ENCODE results near the gene SCN3A.

DNA sequence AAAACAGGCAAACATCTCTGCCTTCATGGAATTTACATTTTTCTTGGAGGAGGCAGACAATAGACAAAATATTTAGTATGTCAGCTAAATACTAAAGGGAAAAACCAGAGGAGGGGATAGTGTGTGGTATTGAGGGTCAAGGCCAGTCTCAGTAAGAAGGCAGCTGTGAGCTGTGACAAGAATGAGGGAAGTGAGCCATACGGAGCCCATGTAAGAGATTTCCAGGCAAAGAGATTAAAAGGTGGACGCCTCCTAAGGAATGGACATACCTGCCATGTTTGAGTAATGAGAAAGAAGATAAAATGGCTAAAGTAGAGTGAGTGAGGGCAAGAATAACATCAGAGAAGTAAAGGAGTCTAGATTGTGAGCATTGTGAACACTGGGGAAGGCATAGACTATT is 33.2 kb upstream of the SCN3A start:
- TF ChIP-seq JUND (IDR thresholded peaks at IDR 0.05; ENCODE audit: borderline replicate concordance, low read depth, low read length) (no peak), JUND (tag; IDR thresholded peaks at IDR 0.05; ENCODE audit: borderline replicate concordance, low read depth, low read length) (no peak), ZC3H8 (IDR thresholded peaks at IDR 0.05) (no peak), ATF1 (CRISPR knock-in tag; IDR thresholded peaks at IDR 0.05) (no peak), ATF1 (tag; IDR thresholded peaks at IDR 0.05) (no peak), POLR2A (conservative IDR thresholded peaks at IDR 0.05) (no peak), SRF (CRISPR knock-in tag; IDR thresholded peaks at IDR 0.05) (no peak), RAD21 (CRISPR knock-in tag; conservative IDR thresholded peaks at IDR 0.05 in 1 of 2, IDR thresholded peaks at IDR 0.05 in 1 of 2) (no peak), SRSF1 (IDR thresholded peaks at IDR 0.05; ENCODE audit: low read depth, low read length) (no peak), SOX6 (IDR thresholded peaks at IDR 0.05) (no peak), KDM5B (IDR thresholded peaks at IDR 0.05; ENCODE audit: insufficient replicate concordance, low read depth, low read length) (no peak)
- TF ChIP-seq, protein P1, sequence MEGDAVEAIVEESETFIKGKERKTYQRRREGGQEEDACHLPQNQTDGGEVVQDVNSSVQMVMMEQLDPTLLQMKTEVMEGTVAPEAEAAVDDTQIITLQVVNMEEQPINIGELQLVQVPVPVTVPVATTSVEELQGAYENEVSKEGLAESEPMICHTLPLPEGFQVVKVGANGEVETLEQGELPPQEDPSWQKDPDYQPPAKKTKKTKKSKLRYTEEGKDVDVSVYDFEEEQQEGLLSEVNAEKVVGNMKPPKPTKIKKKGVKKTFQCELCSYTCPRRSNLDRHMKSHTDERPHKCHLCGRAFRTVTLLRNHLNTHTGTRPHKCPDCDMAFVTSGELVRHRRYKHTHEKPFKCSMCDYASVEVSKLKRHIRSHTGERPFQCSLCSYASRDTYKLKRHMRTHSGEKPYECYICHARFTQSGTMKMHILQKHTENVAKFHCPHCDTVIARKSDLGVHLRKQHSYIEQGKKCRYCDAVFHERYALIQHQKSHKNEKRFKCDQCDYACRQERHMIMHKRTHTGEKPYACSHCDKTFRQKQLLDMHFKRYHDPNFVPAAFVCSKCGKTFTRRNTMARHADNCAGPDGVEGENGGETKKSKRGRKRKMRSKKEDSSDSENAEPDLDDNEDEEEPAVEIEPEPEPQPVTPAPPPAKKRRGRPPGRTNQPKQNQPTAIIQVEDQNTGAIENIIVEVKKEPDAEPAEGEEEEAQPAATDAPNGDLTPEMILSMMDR (IDR thresholded peaks at IDR 0.05 in 2 of 3, conservative IDR thresholded peaks at IDR 0.05 in 1 of 3; ENCODE audit: insufficient read depth in 2 of 3, low read depth in 1 of 3, low read length in 3 of 3), result no peak
- TF ChIP-seq, protein P2, sequence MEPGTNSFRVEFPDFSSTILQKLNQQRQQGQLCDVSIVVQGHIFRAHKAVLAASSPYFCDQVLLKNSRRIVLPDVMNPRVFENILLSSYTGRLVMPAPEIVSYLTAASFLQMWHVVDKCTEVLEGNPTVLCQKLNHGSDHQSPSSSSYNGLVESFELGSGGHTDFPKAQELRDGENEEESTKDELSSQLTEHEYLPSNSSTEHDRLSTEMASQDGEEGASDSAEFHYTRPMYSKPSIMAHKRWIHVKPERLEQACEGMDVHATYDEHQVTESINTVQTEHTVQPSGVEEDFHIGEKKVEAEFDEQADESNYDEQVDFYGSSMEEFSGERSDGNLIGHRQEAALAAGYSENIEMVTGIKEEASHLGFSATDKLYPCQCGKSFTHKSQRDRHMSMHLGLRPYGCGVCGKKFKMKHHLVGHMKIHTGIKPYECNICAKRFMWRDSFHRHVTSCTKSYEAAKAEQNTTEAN (CRISPR knock-in tag; IDR thresholded peaks at IDR 0.05), result no peak
- TF ChIP-seq, protein P3, sequence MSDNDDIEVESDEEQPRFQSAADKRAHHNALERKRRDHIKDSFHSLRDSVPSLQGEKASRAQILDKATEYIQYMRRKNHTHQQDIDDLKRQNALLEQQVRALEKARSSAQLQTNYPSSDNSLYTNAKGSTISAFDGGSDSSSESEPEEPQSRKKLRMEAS (CRISPR knock-in tag; IDR thresholded peaks at IDR 0.05), result no peak
